DMS 273 treated with DMSO at 0.1 percent for 48 hours (cell line): Measurements from ENCODE around the gene PKP4.
"Not testable (repeated sequence)": the region's sequence is repeated elsewhere in the genome, so short reads cannot be mapped to it uniquely, and the experiment has no call there.

Experiments
- DNase-seq: peaks from one replicate; lab custom pipeline; 2025; lab: John Stamatoyannopoulos, UW

The PKP4 gene

DNA sequence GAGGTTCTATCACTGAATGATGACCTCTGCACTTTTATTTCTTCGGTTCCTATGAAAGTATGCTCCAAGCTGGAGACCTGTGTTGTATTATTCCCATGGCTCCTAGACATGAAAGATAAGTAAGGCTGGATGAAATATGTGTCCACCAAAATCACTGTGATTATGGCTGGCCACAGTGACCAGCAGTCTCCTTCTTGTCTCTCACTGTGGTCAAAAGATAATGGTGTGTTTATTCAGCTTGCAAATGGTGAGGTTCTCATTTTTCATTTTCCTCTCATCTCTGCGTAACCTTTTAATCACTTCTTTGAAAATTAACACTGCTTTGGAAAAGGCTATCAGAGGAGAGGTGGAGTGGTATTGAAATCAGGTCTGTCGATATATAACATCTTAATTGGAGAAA, 230.6 kb downstream of the PKP4 start:
- DNase-seq = no peak

DNA sequence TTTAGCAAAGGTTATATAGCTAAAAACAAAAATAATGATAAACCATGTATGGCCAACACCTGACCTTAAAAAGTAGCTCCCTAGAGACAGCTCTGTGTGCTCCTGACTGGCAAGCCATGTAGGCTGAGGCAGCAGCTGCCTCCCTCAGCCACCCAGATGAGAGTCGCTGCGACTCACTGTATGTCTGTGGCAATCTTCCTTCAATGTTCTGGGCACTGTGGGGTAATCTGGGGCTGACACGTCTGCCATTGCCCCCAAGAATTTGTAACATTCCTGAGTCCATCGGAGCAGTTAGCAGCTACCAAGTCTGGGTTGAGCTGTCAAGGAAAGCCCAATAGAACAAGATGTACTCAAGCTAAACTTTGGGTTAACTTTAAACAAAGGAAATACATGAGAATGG, 232.0 kb downstream of the PKP4 start:
- no peak for DNase-seq

DNA sequence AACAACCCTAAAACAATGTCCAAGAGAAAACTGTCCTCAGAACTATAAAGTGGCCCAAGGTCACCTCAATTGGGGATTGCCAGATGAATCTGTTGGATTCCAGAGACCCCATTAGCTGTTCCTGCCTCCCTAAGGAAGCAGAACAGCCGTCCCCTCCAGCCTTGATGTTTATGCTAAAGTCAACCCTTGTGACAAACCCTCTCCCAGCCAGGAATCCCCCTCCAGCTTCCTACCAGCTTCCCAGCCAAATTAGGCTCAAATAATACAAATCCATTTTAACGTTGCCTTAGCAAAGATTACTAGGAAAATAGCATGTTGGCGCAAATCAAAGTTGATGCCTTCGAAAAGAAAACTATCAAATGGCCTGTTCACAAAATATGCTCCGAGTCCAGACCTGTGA, 232.6 kb downstream of the PKP4 start:
- no peak for DNase-seq

GRCh38 chr2:158690823-158691222, 234.1 kb downstream of the PKP4 start:
- no peak for DNase-seq

GRCh38 chr2:158691619-158692018, 234.9 kb downstream of the PKP4 start:
- DNase-seq = no peak

DNA sequence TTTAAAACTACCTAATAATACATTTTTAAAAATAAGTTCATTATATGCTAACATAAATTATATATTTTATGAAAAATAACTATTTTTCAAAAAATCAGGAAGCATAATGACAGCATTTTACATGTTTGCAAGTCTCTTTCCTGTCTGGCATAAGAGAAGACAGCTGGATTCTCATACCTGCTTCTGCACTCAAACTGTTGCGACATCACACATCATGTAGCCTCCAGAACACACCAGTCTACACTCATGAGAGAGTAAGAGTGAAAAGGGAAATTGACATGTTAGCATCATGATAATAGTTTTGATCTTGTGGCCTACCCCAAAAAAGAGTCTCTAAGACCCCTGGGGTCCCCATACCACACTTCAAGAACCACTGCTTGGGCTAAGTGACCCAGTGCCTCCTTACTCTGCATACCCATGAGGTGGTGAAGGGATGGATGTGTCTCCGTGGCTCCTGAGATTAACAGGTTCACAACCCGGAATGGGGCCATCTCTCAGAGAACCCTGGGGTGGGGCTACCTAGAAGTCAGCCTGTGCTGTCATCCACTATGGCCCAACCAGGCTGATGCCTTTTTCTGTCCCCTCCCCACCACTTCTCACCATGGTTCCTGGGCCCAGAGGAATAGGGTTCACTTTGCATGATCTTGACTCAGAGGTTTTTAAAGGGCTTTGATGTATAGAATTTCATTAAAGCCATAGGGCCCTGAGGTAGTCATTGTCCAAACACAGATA, 235.8 kb downstream of the PKP4 start:
- no peak for DNase-seq

GRCh38 chr2:158693476-158693875, 236.7 kb downstream of the PKP4 start:
- no peak for DNase-seq

DNA sequence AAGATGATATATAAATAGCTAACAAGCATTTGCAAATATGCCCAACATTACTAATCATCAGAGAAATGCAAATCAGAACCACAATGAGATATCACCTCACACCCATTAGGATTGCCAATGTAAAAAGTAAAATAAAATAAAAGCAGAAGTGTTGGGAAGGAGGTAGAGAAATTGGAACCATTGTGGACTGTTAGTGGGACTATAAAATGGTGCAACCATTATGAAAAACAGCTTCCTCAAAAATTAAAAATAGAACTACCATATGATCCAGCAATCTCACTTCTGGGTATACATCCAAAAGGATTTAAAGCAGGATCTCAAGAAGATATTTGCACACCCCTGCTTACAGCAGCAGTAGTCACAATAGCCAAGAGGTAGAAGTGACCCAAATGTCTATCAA, 238.6 kb downstream of the PKP4 start:
- no peak for DNase-seq

DNA sequence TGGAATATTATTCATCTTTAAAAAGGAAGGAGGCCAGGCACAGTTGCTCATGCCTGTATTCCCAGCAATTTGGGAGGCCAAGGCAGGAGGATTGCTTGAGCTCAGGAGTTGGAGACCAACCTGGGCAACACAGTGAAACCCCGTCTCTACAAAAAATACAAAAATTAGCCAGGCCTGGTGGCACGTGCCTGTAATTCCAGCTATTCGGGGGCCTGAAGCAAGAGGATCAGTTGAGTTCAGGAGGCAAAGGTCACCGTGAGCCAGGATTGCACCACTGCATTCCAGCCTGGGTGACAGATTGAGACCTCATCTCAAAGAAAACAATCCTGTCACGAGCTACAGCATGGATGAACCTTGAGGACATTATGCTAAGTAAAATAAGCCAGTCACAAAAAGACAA, 239.0 kb downstream of the PKP4 start:
- not testable (repeated sequence) for DNase-seq

- no peak for DNase-seq
Measured at GRCh38 chr2:158699323-158699722, 242.6 kb downstream of the PKP4 start.

- no peak for DNase-seq
Measured at GRCh38 chr2:158701101-158701500, 244.3 kb downstream of the PKP4 start.

- DNase-seq = no peak
Measured at GRCh38 chr2:158702740-158703139, 246.0 kb downstream of the PKP4 start.

DNA sequence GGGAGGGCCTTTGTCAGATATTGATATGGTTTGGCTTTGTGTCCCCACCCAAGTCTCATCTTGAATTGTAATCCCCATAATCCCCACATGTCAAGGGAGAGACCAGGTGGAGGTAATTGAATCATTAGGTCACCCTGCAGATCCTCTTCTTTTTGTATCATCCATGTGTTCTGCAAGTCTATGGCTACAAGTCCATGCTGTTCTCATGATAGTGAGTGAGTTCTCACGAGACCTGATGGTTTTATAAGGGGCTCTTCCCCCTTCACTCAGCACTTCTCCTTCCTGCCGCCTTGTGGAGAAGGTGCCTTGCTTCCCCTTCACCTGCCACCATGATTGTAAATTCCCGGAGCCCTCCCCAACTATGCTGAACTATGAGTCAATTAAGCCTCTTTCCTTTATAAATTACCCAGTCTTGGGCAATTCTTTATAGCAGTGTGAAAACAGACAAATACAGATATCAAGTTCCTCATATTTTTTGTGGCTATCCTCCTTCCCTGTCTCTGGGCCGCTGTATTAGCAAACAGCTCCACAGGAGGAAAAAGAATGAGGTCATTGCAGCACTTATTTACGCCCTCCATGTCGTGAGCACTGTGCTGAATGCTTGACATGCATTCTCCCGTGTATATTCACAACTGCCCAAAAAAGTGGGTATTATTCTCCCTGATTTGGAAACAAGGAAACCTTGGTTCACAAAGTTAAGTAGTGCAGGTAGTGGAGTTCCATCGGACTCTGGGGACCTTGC, 248.1 kb downstream of the PKP4 start:
- DNase-seq = not testable (repeated sequence)

DNA sequence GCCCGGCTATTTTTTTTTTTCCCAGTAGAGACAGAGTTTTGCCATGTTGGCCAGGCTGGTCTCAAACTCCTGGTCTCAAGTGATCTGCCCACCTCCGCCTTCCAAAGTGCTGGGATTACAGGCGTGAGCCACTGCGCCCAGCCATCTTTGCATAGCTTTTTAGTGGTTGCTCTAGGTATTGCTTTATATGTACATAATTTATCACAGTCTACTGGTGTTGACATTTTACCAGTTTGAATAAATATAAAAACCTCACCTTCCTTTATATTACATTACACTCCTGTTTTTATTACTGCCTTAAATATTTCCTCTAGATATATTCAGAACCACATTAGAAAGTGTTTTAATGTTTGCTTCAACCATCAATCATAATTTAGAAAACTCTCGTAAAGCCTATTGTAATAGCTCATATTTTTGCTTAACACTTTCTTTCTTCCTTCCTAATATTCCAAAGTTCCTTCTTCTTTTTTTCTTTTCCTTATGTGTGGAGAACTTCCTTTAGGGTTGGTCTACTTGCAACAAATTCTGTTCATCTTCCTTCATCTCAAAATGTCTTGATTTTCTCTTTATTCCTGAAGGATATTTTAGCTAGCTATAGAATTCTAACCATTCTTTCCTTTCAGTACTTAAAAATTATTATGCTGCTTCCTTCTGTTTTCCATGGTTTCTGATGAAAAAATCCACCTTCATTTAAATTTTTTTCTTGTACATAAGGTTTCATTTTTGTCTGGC, 256.2 kb downstream of the PKP4 start:
- no peak for DNase-seq

DNA sequence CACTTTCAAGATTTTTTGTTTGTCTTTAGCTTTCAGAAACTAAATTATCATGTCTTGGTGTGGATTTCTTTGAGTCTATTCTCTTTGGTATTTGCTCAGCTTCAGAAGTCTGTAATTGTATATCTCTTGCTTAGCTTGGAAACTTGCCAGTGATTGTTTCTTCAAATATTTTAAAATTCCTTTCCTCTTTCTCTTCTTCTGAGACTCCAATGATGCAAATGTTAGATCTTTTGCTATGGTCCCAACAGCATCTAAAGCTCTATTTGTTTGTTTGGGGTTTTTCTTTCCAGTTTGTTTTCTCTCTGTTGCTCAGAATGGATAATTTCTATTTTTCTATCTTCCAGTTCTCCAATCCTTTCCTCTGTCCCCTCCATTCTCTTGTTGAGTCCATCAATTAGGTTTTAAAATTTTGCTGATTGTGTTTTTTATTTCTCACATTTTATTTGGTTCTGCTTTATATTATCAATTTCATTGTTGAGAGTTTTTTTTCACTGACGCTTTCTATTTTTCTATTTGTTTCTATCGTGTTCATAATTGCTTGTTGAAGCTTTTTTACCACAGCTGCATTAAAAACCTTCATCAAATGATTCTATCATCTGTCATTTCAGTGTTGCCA, 256.9 kb downstream of the PKP4 start:
- no peak for DNase-seq

DNA sequence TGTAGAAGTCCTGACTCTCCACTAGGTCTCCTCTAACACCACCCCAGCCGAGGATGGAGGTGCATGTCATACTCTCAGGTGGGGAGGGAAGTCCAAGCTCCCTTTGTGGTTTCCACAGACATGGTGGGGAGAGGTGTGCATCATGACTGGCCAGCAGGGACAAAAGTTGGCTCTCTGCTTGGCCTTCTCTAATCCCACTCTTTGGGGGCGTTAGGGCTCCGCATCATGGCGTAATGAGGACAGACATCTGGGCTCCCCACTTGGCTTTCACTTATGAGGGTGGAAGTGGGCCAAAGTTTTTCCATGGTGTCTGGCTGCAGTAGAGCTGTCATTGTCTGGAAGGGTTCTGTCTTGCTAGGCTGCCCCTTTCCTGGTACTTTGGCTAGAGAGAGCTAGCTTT, 257.7 kb downstream of the PKP4 start:
- DNase-seq = no peak

- no peak for DNase-seq
Measured at GRCh38 chr2:158715357-158715756, 258.6 kb downstream of the PKP4 start.

- no peak for DNase-seq
Measured at GRCh38 chr2:158716121-158716791, 259.5 kb downstream of the PKP4 start.

DNA sequence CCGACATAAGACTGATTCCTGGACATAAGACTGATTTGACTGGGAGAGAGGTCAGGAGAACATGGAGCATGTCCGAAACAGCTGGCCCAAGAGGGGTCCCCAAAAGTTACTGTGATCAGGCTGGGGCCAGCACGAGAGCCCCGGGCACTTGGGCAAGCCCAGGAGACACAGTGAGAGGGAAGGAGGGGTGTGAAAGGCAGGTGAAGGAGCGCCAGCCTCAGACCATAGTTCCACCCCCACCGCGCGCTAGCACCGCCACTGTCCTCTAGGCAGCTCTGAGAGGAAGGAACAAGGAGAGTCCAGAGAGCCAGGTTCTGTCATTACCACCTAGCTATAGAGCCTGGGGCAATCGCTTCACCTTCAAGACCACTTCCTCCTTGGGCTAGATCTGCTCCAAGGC, 260.2 kb downstream of the PKP4 start:
- no peak for DNase-seq

DNA sequence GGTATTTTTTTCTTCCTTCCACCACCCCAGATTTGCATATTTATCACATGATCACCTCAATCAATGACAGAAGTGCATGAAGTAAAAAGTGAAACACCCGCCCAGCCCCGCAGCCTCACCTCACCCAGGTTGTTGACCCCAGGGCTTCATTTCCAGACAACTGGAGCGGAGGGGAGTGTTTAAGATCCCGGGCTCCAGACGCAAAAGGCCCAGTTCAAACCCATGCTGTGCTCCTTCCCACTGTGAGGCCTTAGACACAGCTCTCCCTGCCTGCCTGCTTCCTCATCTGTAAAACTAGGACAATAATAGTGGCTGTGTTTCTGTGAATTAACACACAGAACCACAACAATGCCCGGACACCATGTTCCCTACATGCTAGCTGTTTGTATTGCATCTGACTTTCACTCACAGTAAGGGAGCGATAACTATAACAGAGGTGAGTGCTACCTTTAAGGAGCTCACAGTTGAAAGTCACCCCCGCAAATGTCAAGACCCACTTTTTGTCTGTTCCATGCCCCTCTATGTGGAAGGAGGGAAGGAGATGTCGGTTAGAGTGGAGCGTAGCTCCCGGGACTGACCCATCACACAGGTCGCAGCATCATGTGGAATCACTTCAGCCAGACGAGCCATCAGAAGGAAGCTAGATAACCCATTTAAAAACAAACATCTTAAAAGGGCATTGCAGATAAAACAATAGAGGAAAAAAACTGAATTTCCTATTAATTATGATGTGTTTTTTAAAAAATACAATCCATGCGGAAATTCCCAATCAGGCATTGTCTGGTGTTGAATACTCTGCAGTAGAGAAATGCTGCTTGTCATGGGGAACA, 260.8 kb downstream of the PKP4 start:
- DNase-seq = no peak

GRCh38 chr2:158718196-158718585, 261.4 kb downstream of the PKP4 start:
- no peak for DNase-seq
